ENCODE results near the gene FAM3D. TPM values are rescaled to one million over a fixed set of nuclear protein-coding genes. Genes with fewer than 3 reads are reported as not detected.

The FAM3D gene
- total and polyA plus RNA-seq, 9 of the 15 experiments (the other 6 are each of a cell fraction or from before 2014, with no cell fraction given) = not detected

- Histone ChIP-seq H3K36me3 (ENCODE audit: control insufficient read depth, insufficient read depth, low read length) (no peaks in the 10 kb centered on the region), H4K20me1 (replicated peaks; ENCODE audit: control insufficient read depth, insufficient read depth, low read length) (no peaks in the 10 kb centered on the region), H3K27ac (ENCODE audit: extremely low read depth, low read depth, low read length) (no peak overlapping the region), H3K79me2 (ENCODE audit: control insufficient read depth, insufficient read depth, low read length) (no peaks in the 10 kb centered on the region), H3K9me3 (replicated peaks; ENCODE audit: control insufficient read depth, insufficient read depth, low read depth, low read length) (no peaks in the 10 kb centered on the region), H3K4me3 (no peak overlapping the region), H3K4me2 (ENCODE audit: insufficient read depth, low read length) (no peak overlapping the region), H3K27me3 (ENCODE audit: control insufficient read depth in 2 of 2, insufficient read depth in 2 of 2, low read length in 2 of 2) (peaks cover 3 to 15% of the 10 kb centered on the region in 2 experiments; a peak in 3 of 5 replicates), H3K4me1 (replicated peaks in 1 of 2; ENCODE audit: control insufficient read depth in 2 of 2, insufficient read depth in 2 of 2, low read length in 2 of 2) (no peaks in the 10 kb centered on the region), H3K9me1 (ENCODE audit: control insufficient read depth, insufficient read depth, low read length) (no peaks in the 10 kb centered on the region), H2AFZ (ENCODE audit: low read depth, low read length) (no peak overlapping the region), H3K9ac (ENCODE audit: insufficient read depth in 1 of 2, low read depth in 2 of 2, low read length in 2 of 2) (no peak overlapping the region)
- FAIRE-seq (no peak), ATAC-seq (no peak), DNase-seq (ENCODE audit: extremely low read depth in 1 of 4, low spot score in 3 of 4) (no peak)
- ChIA-PET CTCF (ENCODE audit: low intra/inter-chr PET ratio) (no interaction called here), POLR2A (no interaction called here)
- intact Hi-C loops (cut with micrococcal nuclease) (no loop called here), in situ Hi-C loops (cut with MboI) (no loop called here)
- 0% methylated on average over 5 of the region's 5 CpGs for WGBS (ENCODE audit: insufficient coverage, low coverage, missing lambda C conversion rate)
- BruUV-seq (replicated peaks) = no TSS peak
- no peak for TF ChIP-seq TSC22D4 (tag; IDR thresholded peaks at IDR 0.05)
- no peak for TF ChIP-seq HDAC2 (IDR thresholded peaks at IDR 0.05)
- TF ChIP-seq RBM25 (IDR thresholded peaks at IDR 0.05; ENCODE audit: low read depth, low read length, severe bottlenecking) = no peak
- no peak for TF ChIP-seq ZNF239 (CRISPR knock-in tag; IDR thresholded peaks at IDR 0.05)
- no peak for TF ChIP-seq EZH2 (IDR thresholded peaks at IDR 0.05; ENCODE audit: borderline replicate concordance, low read depth, low read length)
- TF ChIP-seq THAP7 (CRISPR knock-in tag; IDR thresholded peaks at IDR 0.05) = no peak
- TF ChIP-seq, protein P1, sequence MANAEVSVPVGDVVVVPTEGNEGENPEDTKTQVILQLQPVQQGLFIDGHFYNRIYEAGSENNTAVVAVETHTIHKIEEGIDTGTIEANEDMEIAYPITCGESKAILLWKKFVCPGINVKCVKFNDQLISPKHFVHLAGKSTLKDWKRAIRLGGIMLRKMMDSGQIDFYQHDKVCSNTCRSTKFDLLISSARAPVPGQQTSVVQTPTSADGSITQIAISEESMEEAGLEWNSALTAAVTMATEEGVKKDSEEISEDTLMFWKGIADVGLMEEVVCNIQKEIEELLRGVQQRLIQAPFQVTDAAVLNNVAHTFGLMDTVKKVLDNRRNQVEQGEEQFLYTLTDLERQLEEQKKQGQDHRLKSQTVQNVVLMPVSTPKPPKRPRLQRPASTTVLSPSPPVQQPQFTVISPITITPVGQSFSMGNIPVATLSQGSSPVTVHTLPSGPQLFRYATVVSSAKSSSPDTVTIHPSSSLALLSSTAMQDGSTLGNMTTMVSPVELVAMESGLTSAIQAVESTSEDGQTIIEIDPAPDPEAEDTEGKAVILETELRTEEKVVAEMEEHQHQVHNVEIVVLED (CRISPR knock-in tag; IDR thresholded peaks at IDR 0.05) = no peak
- no peak for TF ChIP-seq ZNF140 (CRISPR knock-in tag; IDR thresholded peaks at IDR 0.05)
- TF ChIP-seq ILF3 (IDR thresholded peaks at IDR 0.05; ENCODE audit: borderline replicate concordance) = no peak
- no peak for TF ChIP-seq NELFE (IDR thresholded peaks at IDR 0.05; ENCODE audit: insufficient read depth, insufficient read length)
- TF ChIP-seq TRIM24 (IDR thresholded peaks at IDR 0.05) = no peak
Measured at GRCh38 chr3:58594117-58594516, 72.5 kb downstream of the FAM3D start.

Measured in K562 (cell line).